GM21786 (cell line): ENCODE results near the gene ECM1.
A peak's percentile ranks its signal among the peaks of the same experiment; 100 is the strongest.

Source experiments
- ATAC-seq: cut with Tn5 transposase; IDR thresholded peaks from one replicate; pipeline ENCODE4 v1.9.1; 2021; ENCODE audit not compliant: unreplicated experiment

Gene ECM1

GRCh38 chr1:150511985-150512660 lies 4.2 kb downstream of the ECM1 start:
- ATAC-seq: no peak

GRCh38 chr1:150512846-150513245 lies 4.9 kb downstream of the ECM1 start:
- no peak for ATAC-seq

GRCh38 chr1:150513351-150513791 lies 5.5 kb downstream of the ECM1 start:
- no peak for ATAC-seq

GRCh38 chr1:150514260-150514659 lies 6.4 kb downstream of the ECM1 start:
- no peak for ATAC-seq

- no peak for ATAC-seq
These were observed 7.0 kb downstream of the ECM1 start for GRCh38 chr1:150514913-150515327.

GRCh38 chr1:150515328-150516049 lies 7.6 kb downstream of the ECM1 start, which contains the start of gene FALEC:
TSS of gene FALEC (plus strand) at chr1:150515752.
- ATAC-seq: peak; percentile 93

GRCh38 chr1:150516050-150516591 lies 8.2 kb downstream of the ECM1 start:
- ATAC-seq: no peak

GRCh38 chr1:150516616-150517015 lies 8.7 kb downstream of the ECM1 start:
- no peak for ATAC-seq

- ATAC-seq: no peak
These were observed 13.5 kb downstream of the ECM1 start for GRCh38 chr1:150521196-150521968.

- ATAC-seq: no peak
These were observed 17.4 kb downstream of the ECM1 start for GRCh38 chr1:150525348-150525747.

GRCh38 chr1:150528196-150528595 lies 20.3 kb downstream of the ECM1 start:
- ATAC-seq: no peak

GRCh38 chr1:150529017-150529416 lies 21.1 kb downstream of the ECM1 start:
- no peak for ATAC-seq

GRCh38 chr1:150530491-150531159 lies 22.7 kb downstream of the ECM1 start:
- no peak for ATAC-seq

- ATAC-seq: no peak
These were observed 25.0 kb downstream of the ECM1 start for GRCh38 chr1:150532860-150533259.

GRCh38 chr1:150534002-150534401 lies 26.1 kb downstream of the ECM1 start:
- no peak for ATAC-seq

- ATAC-seq: no peak
These were observed 27.8 kb downstream of the ECM1 start for GRCh38 chr1:150535511-150536287.

- ATAC-seq: no peak
These were observed 29.2 kb downstream of the ECM1 start for GRCh38 chr1:150536836-150537731.

GRCh38 chr1:150537732-150538684 lies 30.1 kb downstream of the ECM1 start:
- ATAC-seq: no peak
